HFF-Myc (cell line): Measurements from ENCODE around the gene CTTNBP2.

Experiments used
- DNase-seq: peaks from one replicate; pipeline ENCODE4 v3.0.0-alpha.2; 2011; ENCODE audit warnings: low read depth; ENCODE audit errors: extremely low read depth
- H3K4me3 ChIP-seq: replicated peaks from 2 replicates; pipeline ENCODE4 v1.5.1; 2011; ENCODE audit warnings: low read depth, mild to moderate bottlenecking, control low read depth, low read length
- CTCF ChIP-seq: IDR thresholded peaks from 2 replicates; pipeline ENCODE4 v1.5.1; 2012; ENCODE audit warnings: mild to moderate bottlenecking, low read depth, low read length, control low read depth; ENCODE audit errors: missing control alignments

Gene CTTNBP2

DNA sequence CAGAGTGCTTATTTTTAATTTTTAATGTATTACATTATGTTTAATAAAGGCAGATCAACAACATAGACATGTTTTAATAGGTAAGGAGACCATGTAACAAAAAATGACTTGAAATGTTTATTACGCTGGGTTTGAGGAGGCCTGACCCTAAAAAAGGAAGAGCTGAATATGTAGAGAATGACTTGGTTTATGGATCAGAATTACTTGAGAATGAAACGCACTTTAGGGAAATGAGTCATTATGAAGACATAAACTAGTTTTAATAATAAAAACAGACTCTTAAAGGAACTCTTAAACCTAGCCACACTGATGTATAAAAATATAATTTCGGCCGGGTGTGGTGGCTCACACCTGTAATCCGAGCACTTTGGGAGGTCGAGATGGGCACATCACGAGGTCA, 56.5 kb downstream of the CTTNBP2 start:
- no peak for DNase-seq
- no peak overlapping the region for H3K4me3 ChIP-seq
- TF ChIP-seq CTCF: no peak

GRCh38 chr7:117811696-117812095, 61.5 kb downstream of the CTTNBP2 start:
- DNase-seq: no peak
- no peak overlapping the region for H3K4me3 ChIP-seq
- no peak for TF ChIP-seq CTCF

DNA sequence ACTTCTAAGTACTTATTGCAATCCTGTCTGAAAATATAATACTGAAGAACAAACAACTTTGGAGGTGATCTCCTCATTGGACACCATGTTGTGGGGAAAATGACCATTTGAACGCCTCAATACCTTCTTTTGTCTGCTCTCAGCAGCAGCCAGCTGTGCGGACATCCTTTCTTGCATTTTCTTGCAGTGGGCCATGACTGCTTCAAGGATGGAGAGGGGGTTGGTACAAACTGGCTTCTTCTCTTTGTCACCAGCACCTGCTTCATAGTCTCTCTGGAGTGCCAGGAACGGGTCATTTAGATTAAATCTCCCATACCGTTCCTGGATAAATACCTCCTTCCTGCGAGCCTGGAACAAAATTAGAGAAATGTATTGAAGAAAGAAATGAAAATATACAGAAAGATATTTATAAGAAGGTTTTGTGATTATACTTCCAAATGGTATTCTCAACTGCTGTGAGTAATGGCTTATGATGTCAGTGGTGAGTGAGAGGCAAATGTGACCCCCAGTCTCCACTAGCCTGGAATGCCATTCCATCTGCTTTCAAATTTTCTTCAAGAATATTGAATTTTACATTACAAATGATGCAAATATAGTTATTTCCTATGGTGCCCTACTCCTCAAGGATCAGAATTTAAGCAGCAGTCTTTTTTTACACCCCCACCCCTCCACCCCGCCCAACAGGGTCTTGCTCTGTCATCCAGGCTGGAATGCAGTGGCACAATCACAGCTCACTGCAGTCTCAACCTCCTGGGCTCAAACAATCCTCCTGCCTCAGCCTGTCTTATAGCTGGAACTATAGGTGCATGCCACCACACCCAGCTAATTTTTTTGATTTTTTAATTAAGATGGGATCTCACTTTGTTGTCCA, 62.4 kb downstream of the CTTNBP2 start:
- no peak for TF ChIP-seq CTCF
- no peak for DNase-seq
- no peak overlapping the region for H3K4me3 ChIP-seq

- TF ChIP-seq CTCF: no peak
- DNase-seq: no peak
- H3K4me3 ChIP-seq: no peak overlapping the region
These were observed 63.3 kb downstream of the CTTNBP2 start for GRCh38 chr7:117809958-117810357.

DNA sequence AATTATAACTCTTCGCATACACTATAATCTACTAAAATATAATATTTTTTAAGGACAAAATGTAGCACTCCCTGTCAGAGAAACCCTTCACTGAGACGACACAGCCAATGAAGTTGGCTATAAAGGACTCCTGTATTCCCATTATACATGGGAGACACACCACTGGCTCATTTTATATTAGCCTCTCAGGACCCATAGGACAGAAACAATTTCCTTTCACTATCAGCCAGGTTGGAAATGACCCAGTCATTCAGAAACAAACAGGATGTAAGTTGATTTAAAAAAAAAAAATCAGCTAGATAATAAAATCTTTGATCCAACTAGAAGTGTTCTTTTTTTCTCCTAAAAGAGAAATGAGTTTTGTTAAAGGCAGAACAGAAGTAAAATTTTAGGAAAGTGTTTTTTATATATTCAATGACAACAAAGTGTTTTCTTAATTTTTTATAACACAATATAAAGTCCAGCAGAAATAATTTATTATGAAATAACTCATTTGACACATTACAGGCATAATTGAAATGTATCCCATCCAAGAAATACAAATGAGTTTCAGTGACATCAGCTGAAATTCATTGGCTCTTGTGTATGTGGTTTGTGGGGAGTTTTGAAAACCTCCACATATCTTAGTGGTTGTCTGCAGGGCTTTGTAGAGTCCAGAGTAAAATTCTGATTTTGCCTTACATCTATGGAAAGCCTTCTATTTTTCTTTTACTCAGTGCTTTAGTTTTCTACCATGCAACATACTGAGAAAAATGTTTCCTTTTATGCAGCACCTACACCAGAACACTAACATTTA, 64.1 kb downstream of the CTTNBP2 start:
- DNase-seq: no peak
- TF ChIP-seq CTCF: no peak
- H3K4me3 ChIP-seq: no peak overlapping the region

- DNase-seq: no peak
- TF ChIP-seq CTCF: no peak
- no peak overlapping the region for H3K4me3 ChIP-seq
These were observed 64.9 kb downstream of the CTTNBP2 start for GRCh38 chr7:117808341-117808757.
